GM12878 (cell line): ENCODE measurements around the gene HEPACAM. TPM values are rescaled to one million over a fixed set of nuclear protein-coding genes. Genes with fewer than 3 reads are reported as not detected.

Experiments used
- ATAC-seq: fragments of 200-7000 bp; cut with Tn5 transposase; 3 replicates; pipeline ENCODE4 v1.9.1; 2020; ENCODE audit warnings: mild to moderate bottlenecking, moderate library complexity
- BruUV-seq: library from RNA; stranded (reverse); fragments of 400-500 nt; replicated peaks from 2 replicates; lab custom pipeline; 2021; lab: Mats Ljungman, UMichigan
- CTCF ChIA-PET: fragments of 300-600 bp; sonication (Branson Sonifier 250); formaldehyde crosslinking; extraction: SDS; loops from one replicate; lab custom pipeline; 2021; ENCODE audit warnings: inconsistent platforms; lab: Yijun Ruan, JAX
- POLR2A ChIA-PET: fragments of 350-600 bp; formaldehyde crosslinking; extraction: SDS; loops from one replicate; lab custom pipeline; 2021; ENCODE audit warnings: inconsistent platforms; lab: Charles Lee
- RAD21 ChIA-PET: fragments of 300-600 bp; sonication (Branson Sonifier 250); formaldehyde crosslinking; loops from one replicate; lab custom pipeline; 2023; ENCODE audit warnings: antibody characterized with exemption; ENCODE audit not compliant: unreplicated experiment; lab: Charles Lee
- SMC1A ChIA-PET: fragments of 300-600 bp; sonication (Branson Sonifier 250); formaldehyde crosslinking; loops from one replicate; lab custom pipeline; 2023; ENCODE audit not compliant: unreplicated experiment, uncharacterized antibody; lab: Charles Lee
- DNase-seq: peaks from one replicate; pipeline ENCODE4 v3.0.0-alpha.2; 2011; ENCODE audit warnings: low read depth, low spot score
- FAIRE-seq: peaks from 3 replicates; lab custom pipeline; 2011; peaks lifted over from hg19 to GRCh38; lab: Jason Lieb, UNC
- H2AFZ ChIP-seq: 2 replicates; pipeline ENCODE4 v1.6.0; 2011; ENCODE audit warnings: low read depth, low read length, control low read depth; ENCODE audit not compliant: control insufficient read depth
- H3K27ac ChIP-seq: 2 replicates; pipeline ENCODE4 v1.5.1; 2011; ENCODE audit warnings: control low read depth; ENCODE audit not compliant: control insufficient read depth, insufficient read depth
- H3K27me3 ChIP-seq, 2 experiments: replicated peaks in 1 of 2; 2 replicates each; pipeline versions ENCODE4 v1.6.0 to v1.6.1; 2011; ENCODE audit warnings: low read length in 1 of 2; ENCODE audit not compliant: control insufficient read depth in 2 of 2, insufficient read depth in 2 of 2
- H3K36me3 ChIP-seq, 2 experiments: 2 replicates each; pipeline ENCODE4 v1.5.1; 2011; ENCODE audit warnings: low read length in 1 of 2; ENCODE audit not compliant: control insufficient read depth in 2 of 2, insufficient read depth in 2 of 2
- H3K4me1 ChIP-seq: 2 replicates; pipeline ENCODE4 v1.6.1; 2011; ENCODE audit warnings: mild to moderate bottlenecking, low read length, moderate library complexity, mixed read lengths; ENCODE audit not compliant: control insufficient read depth, insufficient read depth
- H3K4me2 ChIP-seq: 2 replicates; pipeline ENCODE4 v1.6.0; 2011; ENCODE audit warnings: control low read depth; ENCODE audit not compliant: control insufficient read depth, insufficient read depth
- H3K4me3 ChIP-seq: fragments of 200-600 bp; sonication (generic); 2 replicates; pipeline ENCODE4 v1.5.1; 2016
- H3K79me2 ChIP-seq: 2 replicates; pipeline ENCODE4 v1.6.0; 2011; ENCODE audit warnings: low read length; ENCODE audit not compliant: control insufficient read depth, insufficient read depth
- H3K9ac ChIP-seq: 2 replicates; pipeline ENCODE4 v1.8.0; 2011; ENCODE audit warnings: low read length, control low read depth, mixed read lengths; ENCODE audit not compliant: control insufficient read depth, insufficient read depth
- H3K9me3 ChIP-seq: replicated peaks from 3 replicates; pipeline ENCODE4 v1.5.1; 2011; ENCODE audit warnings: mild to moderate bottlenecking, low read length; ENCODE audit not compliant: control insufficient read depth, insufficient read depth
- H4K20me1 ChIP-seq: 2 replicates; pipeline ENCODE4 v1.6.0; 2011; ENCODE audit not compliant: control insufficient read depth, insufficient read depth
- MTA2 ChIP-seq: fragments of 450-650 bp; IDR thresholded peaks from 2 replicates; pipeline ENCODE4 v1.6.1; 2016; ENCODE audit warnings: low read depth, mild to moderate bottlenecking, moderate library complexity
- SPI1 ChIP-seq: IDR thresholded peaks from 2 replicates; pipeline ENCODE4 v1.6.1; 2011; ENCODE audit warnings: low read depth, mild to moderate bottlenecking, low read length, moderate library complexity, borderline replicate concordance; ENCODE audit not compliant: insufficient read depth
- WGBS: methylation state at CpG from one replicate; pipeline ENCODE4 v1.1.6; 2016; ENCODE audit warnings: low lambda C conversion rate; ENCODE audit not compliant: insufficient replicate concordance, insufficient coverage; ENCODE audit errors: missing lambda C conversion rate; 5-methylcytosine and 5-hydroxymethylcytosine counted together
- in situ Hi-C: fragments of 300-500 bp; cut with MboI; formaldehyde crosslinking; loops from 9 replicates; pipeline ENCODE4 v1.14.3; 2018; ENCODE audit warnings: mixed read lengths
- intact Hi-C: fragments of 100-400 bp; cut with micrococcal nuclease; formaldehyde crosslinking; loops from one replicate; pipeline ENCODE4 v1.14.2; 2022; ENCODE audit not compliant: unreplicated experiment
- polyA plus RNA-seq, 11 experiments: library from polyadenylated mRNA; depleted of rRNA in 4 of 11; unstranded in 6 of 11; stranded (reverse) in 5 of 11; fragments of >200 nt; fragmentation: Nextera tagmentation in 4 of 11; fragmentation: Illumina TruSeq in 1 of 11; extraction: Ambion mirVana in 4 of 11; extraction: Trizol in 1 of 11; gene quantifications; 1 replicate in 1 of 11; 2 replicates in 10 of 11; pipeline versions ENCODE4 v1.2.1 to v1.2.3, GENCODE V29; 2011 to 2016; ENCODE audit warnings: inconsistent platforms in 2 of 11, missing spikeins in 2 of 11, low read depth in 1 of 11
- total RNA-seq, 4 experiments: library from RNA; depleted of rRNA in 3 of 4; stranded (reverse); fragments of >200 nt in 3 of 4; fragmentation: Illumina TruSeq in 1 of 4; extraction: Trizol in 1 of 4; gene quantifications; 2 replicates each; pipeline versions ENCODE4 v1.2.1 to v1.2.3, GENCODE V29; 2013 to 2021
- TF ChIP-seq, protein P1 (sequence below): fragments of 450-650 bp; IDR thresholded peaks from 2 replicates; pipeline ENCODE4 v1.6.1; 2016; ENCODE audit warnings: mild to moderate bottlenecking

Gene HEPACAM
- total and polyA plus RNA-seq, 10 of the 15 experiments (the other 5 are each of a cell fraction or from before 2014, with no cell fraction given): 0.03 TPM; not detected in 9

DNA sequence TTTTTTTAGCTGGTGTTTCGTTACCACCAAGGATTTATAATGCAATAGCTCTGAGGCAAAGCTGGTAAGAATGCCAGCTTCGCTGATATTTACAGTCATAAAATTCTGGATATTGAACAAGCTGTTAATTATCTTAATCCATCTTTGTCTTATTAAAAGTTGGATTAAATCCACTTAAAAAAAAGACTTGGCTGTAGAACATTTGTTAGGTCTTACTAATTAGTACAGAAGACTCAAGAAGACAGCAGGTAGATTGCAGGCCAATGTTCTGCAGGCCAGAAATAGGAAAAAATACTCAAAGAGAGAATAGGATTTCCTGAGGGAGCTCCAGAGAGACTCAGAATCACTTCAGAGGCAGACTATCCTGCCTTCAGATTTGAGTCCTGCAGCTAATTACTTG lies 45.7 kb downstream of the HEPACAM start (continued):
- no peak for TF ChIP-seq MTA2

DNA sequence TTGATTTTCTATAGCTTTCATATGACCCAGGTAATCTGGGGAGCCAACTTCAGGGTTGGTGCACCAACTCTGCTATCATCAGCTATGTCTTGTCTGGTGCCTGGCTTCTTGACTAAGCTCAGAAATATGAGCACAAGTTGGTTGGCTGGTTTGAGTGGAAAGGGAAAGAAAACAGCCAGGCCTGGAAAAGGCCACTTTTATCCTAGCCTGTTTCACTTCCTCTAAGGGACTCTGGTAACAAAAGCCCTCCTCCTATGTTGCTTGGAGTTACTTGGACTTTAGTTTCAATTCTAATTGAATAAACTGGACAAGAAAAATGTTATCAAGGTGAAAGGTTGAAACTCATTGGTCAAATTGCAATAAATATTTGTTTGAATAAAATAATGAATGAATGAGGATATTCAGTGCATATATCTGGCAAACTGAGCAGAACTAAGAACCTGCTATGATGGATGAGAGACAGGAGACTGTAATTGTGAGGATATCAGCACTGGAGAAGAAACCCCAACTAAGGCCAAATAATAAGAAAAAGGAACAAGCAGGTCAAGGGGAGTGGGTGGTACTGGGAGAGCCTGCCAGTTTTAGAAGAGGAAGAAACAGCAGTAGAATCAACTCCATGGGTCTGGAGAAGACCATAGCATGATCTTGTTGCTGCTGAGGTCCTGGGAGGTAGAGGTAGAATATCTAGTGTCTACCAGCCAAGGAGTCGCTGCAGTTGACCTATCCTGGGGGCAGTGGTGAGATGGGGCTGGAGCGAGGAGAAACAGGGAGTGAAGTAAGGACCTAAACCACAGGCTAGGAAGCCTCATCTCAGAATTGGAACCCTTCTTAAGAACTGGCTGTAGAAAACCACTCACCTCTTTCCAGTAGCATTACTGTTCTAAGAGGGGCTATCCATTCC lies 46.4 kb downstream of the HEPACAM start:
- intact Hi-C loops (loop anchor here (10.0 kb wide), 1 partner anchor 255 kb away; no protein-coding TSS in a partner anchor), in situ Hi-C loops (no loop called here)
- H3K9ac ChIP-seq: no peak overlapping the region
- TF ChIP-seq, protein P1, sequence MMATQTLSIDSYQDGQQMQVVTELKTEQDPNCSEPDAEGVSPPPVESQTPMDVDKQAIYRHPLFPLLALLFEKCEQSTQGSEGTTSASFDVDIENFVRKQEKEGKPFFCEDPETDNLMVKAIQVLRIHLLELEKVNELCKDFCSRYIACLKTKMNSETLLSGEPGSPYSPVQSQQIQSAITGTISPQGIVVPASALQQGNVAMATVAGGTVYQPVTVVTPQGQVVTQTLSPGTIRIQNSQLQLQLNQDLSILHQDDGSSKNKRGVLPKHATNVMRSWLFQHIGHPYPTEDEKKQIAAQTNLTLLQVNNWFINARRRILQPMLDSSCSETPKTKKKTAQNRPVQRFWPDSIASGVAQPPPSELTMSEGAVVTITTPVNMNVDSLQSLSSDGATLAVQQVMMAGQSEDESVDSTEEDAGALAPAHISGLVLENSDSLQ: no peak
- TF ChIP-seq SPI1: peak; percentile 25; the same call in 1 of the 2 replicates
- H3K9me3 ChIP-seq: no peaks in the 10 kb centered on the region
- ChIA-PET CTCF (interaction anchor here (0.6 to 1.4 kb wide), 4 partner anchors 10 to 253 kb away, joined by 3 to 4 read pairs (median 3); no protein-coding TSS in a partner anchor), RAD21 (no interaction called here), POLR2A (no interaction called here), SMC1A (interaction anchor here (1.0 kb wide), 1 partner anchor 45 kb away, joined by 3 read pairs; no protein-coding TSS in a partner anchor)
- no peaks in the 10 kb centered on the region for H3K4me1 ChIP-seq
- H3K4me3 ChIP-seq: no peak overlapping the region
- no peaks in the 10 kb centered on the region for H4K20me1 ChIP-seq
- no peaks in the 10 kb centered on the region; a peak in 1 of 4 replicates for H3K36me3 ChIP-seq
- no peak for FAIRE-seq
- H2AFZ ChIP-seq: no peak overlapping the region
- 10% methylated on average over 2 of the region's 2 CpGs for WGBS
- no peaks in the 10 kb centered on the region for H3K79me2 ChIP-seq
- BruUV-seq: no TSS peak
- DNase-seq: no peak
- no peak overlapping the region for H3K4me2 ChIP-seq
- H3K27me3 ChIP-seq: peaks cover 2 to 4% of the 10 kb centered on the region in 2 experiments; a peak in 3 of 4 replicates
- ATAC-seq: no peak
- H3K27ac ChIP-seq: no peak overlapping the region
